Adrenal gland (tissue), 12 donors: ENCODE results near the gene AKAP13. TPM values are rescaled to one million over a fixed set of nuclear protein-coding genes. Genes with fewer than 3 reads are reported as not detected.
"Not testable (repeated sequence)": the region's sequence is repeated elsewhere in the genome, so short reads cannot be mapped to it uniquely, and the experiment has no call there.

ENCODE experiments used
- DNase-seq, 7 donors: peaks; one replicate each; pipeline ENCODE4 v3.0.0-alpha.2; 2019 to 2020
- H3K27ac ChIP-seq, 5 donors: fragments of 200-600 bp; sonication (generic) in 4 of 5; 1 replicate in 3 of 5; 2 replicates in 2 of 5; pipeline versions ENCODE4 v1.5.1 to v1.8.0; 2016 to 2020; ENCODE audit warnings: mild to moderate bottlenecking in 1 of 5
- H3K27me3 ChIP-seq: fragments of 200-600 bp; 2 replicates; pipeline ENCODE4 v1.8.0; 2021
- H3K36me3 ChIP-seq, 2 donors: fragments of 200-600 bp; replicated peaks in 1 of 2; 1 replicate in 1 of 2; 2 replicates in 1 of 2; pipeline versions ENCODE4 v1.5.1 to v1.8.0; 2018 to 2022
- H3K4me1 ChIP-seq, 2 donors: fragments of 200-600 bp; replicated peaks in 1 of 2; 1 replicate in 1 of 2; 2 replicates in 1 of 2; pipeline versions ENCODE4 v1.5.1 to v1.8.0; 2018 to 2021
- H3K4me3 ChIP-seq, 4 donors: fragments of 200-600 bp; sonication (generic) in 3 of 4; one replicate each; pipeline ENCODE4 v1.5.1; 2016 to 2018
- H3K9me3 ChIP-seq, 3 donors: fragments of 200-600 bp; sonication (generic) in 1 of 3; replicated peaks in 1 of 3; 1 replicate in 2 of 3; 2 replicates in 1 of 3; pipeline versions ENCODE4 v1.5.1 to v1.8.0; 2016 to 2021
- CTCF ChIP-seq, 6 experiments: fragments of 450-650 bp in 4 of 6; fragments of 200-600 bp in 2 of 6; sonication (generic) in 1 of 6; IDR thresholded peaks; 1 replicate in 5 of 6; 2 replicates in 1 of 6; pipeline versions ENCODE4 v1.5.1 to v1.8.0; 2016 to 2021; ENCODE audit warnings: antibody characterized with exemption in 6 of 6, mild to moderate bottlenecking in 2 of 6, moderate library complexity in 1 of 6
- POLR2A ChIP-seq, 2 donors: fragments of 450-650 bp; IDR thresholded peaks; one replicate each; pipeline ENCODE4 v1.6.1; 2017; ENCODE audit warnings: antibody characterized with exemption in 2 of 2, mild to moderate bottlenecking in 2 of 2, moderate library complexity in 1 of 2
- WGBS, 4 donors: extraction: QIAGEN DNeasy Blood & Tissue Kit in 2 of 4; methylation state at CpG; one replicate each; pipeline versions ENCODE4 v1.1.5 to v1.1.7; 2013 to 2017; 5-methylcytosine and 5-hydroxymethylcytosine counted together
- intact Hi-C, 2 donors: fragments of 100-400 bp; cut with DNase I; formaldehyde crosslinking; loops; one replicate each; pipeline versions ENCODE4 v1.14.1 to v1.15.0; 2022 to 2023
- polyA plus RNA-seq, 3 donors: library from polyadenylated mRNA; stranded (reverse); fragments of 200-250 nt in 2 of 3; fragments of 350-450 nt in 1 of 3; fragmentation: Illumina TruSeq in 1 of 3; extraction: RNeasy Lipid Tissue Mini Kit (QIAGEN cat#74804) in 1 of 3; gene quantifications; one replicate each; pipeline ENCODE4 v1.2.3, GENCODE V29; 2013 to 2014
- total RNA-seq, 9 donors: library from RNA; depleted of rRNA in 4 of 9; stranded (reverse); fragments of >200 nt in 4 of 9; fragments of 120-200 nt in 1 of 9; fragmentation: NEBNext Ultra II Directional in 1 of 9; extraction: Animal tissue kit (Norgen Biotek cat#: 25700) in 1 of 9; gene quantifications; one replicate each; pipeline versions ENCODE4 v1.1.0 to v1.2.4, GENCODE V29; 2013 to 2023
- donor health status: healthy with polysubstance abuse.
- donor health status: Bipolar disorder and iron deficiency.
- donor health status: DM: yes; HTN: yes; CAD: no.
- donor health status: DM: no; HTN: no; CAD: no.
- donor health status: DM: no; HTN: no; CAD: no.
- donor health status: DM: yes; HTN: yes; CAD: no.

Gene AKAP13
- total and polyA plus RNA-seq, 12 donors = 42.7 to 144 (median 89.2) TPM

GRCh38 chr15:85479071-85479647 is 98.8 kb downstream of the AKAP13 start:
- no peaks in the 10 kb centered on the region for H3K9me3 ChIP-seq
- no peak overlapping the region for H3K4me3 ChIP-seq
- peaks cover 0 to 20% of the 10 kb centered on the region in 2 donors for H3K4me1 ChIP-seq
- no peak for DNase-seq
- intact Hi-C loops = no loop called here
- H3K27ac ChIP-seq = peak overlapping the region in 1 of 5 donors; percentile 53
- 59 to 64% (median 61%) methylated on average over 4 of the region's 4 CpGs for WGBS, 4 donors
- TF ChIP-seq CTCF (IDR thresholded peaks at IDR 0.05) (no peak), POLR2A (IDR thresholded peaks at IDR 0.05) (no peak)
- no peaks in the 10 kb centered on the region for H3K36me3 ChIP-seq
- no peaks in the 10 kb centered on the region for H3K27me3 ChIP-seq

- TF ChIP-seq POLR2A (IDR thresholded peaks at IDR 0.05) (no peak), CTCF (IDR thresholded peaks at IDR 0.05) (no peak)
- no peak for DNase-seq
- Histone ChIP-seq H3K27me3 (no peaks in the 10 kb centered on the region), H3K4me3 (no peak overlapping the region), H3K27ac (no peak overlapping the region), H3K4me1 (peaks cover 0 to 12% of the 10 kb centered on the region in 2 donors), H3K36me3 (no peaks in the 10 kb centered on the region), H3K9me3 (no peaks in the 10 kb centered on the region)
- 81 to 84% (median 83%) methylated on average over 6 of the region's 6 CpGs for WGBS, 4 donors
- intact Hi-C loops = no loop called here
Measured at GRCh38 chr15:85480923-85481322, 100.5 kb downstream of the AKAP13 start.

GRCh38 chr15:85481543-85481942 is 101.1 kb downstream of the AKAP13 start:
- H3K36me3 ChIP-seq, H3K27me3 ChIP-seq, H3K27ac ChIP-seq, H3K4me3 ChIP-seq, DNase-seq, intact Hi-C loops, H3K9me3 ChIP-seq: not testable (repeated sequence)
- H3K4me1 ChIP-seq = peaks cover 0 to 12% of the 10 kb centered on the region in 2 donors

GRCh38 chr15:85482894-85483293 is 102.5 kb downstream of the AKAP13 start:
- DNase-seq = no peak
- no peaks in the 10 kb centered on the region for H3K9me3 ChIP-seq
- no peaks in the 10 kb centered on the region for H3K27me3 ChIP-seq
- H3K27ac ChIP-seq = peak overlapping the region in 1 of 5 donors; percentile 6
- intact Hi-C loops = no loop called here
- peaks cover 0 to 9% of the 10 kb centered on the region in 2 donors for H3K4me1 ChIP-seq
- WGBS, 4 donors = 58 to 67% (median 64%) methylated on average over 6 of the region's 6 CpGs
- H3K36me3 ChIP-seq = no peaks in the 10 kb centered on the region
- TF ChIP-seq POLR2A (IDR thresholded peaks at IDR 0.05) (no peak), CTCF (IDR thresholded peaks at IDR 0.05) (no peak)
- H3K4me3 ChIP-seq = no peak overlapping the region

- H3K4me3 ChIP-seq, DNase-seq, H3K27me3 ChIP-seq, H3K9me3 ChIP-seq, intact Hi-C loops, H3K36me3 ChIP-seq, H3K4me1 ChIP-seq, H3K27ac ChIP-seq: not testable (repeated sequence)
- 85 to 92% (median 86%) methylated on average over 1 of the region's 1 CpG for WGBS, 4 donors
Measured at GRCh38 chr15:85483955-85484354, 103.6 kb downstream of the AKAP13 start.

- intact Hi-C loops, H3K4me1 ChIP-seq, H3K27ac ChIP-seq, H3K36me3 ChIP-seq, DNase-seq, H3K4me3 ChIP-seq, H3K27me3 ChIP-seq, H3K9me3 ChIP-seq: not testable (repeated sequence)
Measured at GRCh38 chr15:85484923-85485322, 104.5 kb downstream of the AKAP13 start.
